Naive B cell (primary cell): Measurements from ENCODE around the gene NPLOC4. TPM values are rescaled to one million over a fixed set of nuclear protein-coding genes. Genes with fewer than 3 reads are reported as not detected.

Experiments
- ATAC-seq, 2 donors: fragments of 150-1000 bp; cut with Tn5 transposase; 2 replicates each; pipeline ENCODE4 v1.10.0; 2021; ENCODE audit warnings: low read depth in 2 of 2, mild to moderate bottlenecking in 2 of 2, moderate library complexity in 2 of 2
- DNase-seq: peaks from one replicate; pipeline ENCODE4 v3.0.0; 2022
- H3K27ac Mint-ChIP-seq, 6 donors: one replicate each; pipeline ENCODE4 v1.8.0; 2020 to 2022; ENCODE audit warnings: mild to moderate bottlenecking in 6 of 6, mixed read lengths in 6 of 6, moderate library complexity in 5 of 6, inconsistent platforms in 2 of 6
- H3K27me3 Mint-ChIP-seq, 3 donors: one replicate each; pipeline ENCODE4 v1.8.0; 2021 to 2022; ENCODE audit warnings: mixed read lengths in 3 of 3, mild to moderate bottlenecking in 1 of 3
- H3K36me3 Mint-ChIP-seq, 2 donors: one replicate each; pipeline ENCODE4 v1.8.0; 2020 to 2022; ENCODE audit warnings: mixed read lengths in 2 of 2, inconsistent platforms in 1 of 2, mild to moderate bottlenecking in 1 of 2
- H3K4me1 Mint-ChIP-seq, 3 donors: one replicate each; pipeline ENCODE4 v1.8.0; 2020 to 2022; ENCODE audit warnings: mixed read lengths in 3 of 3, inconsistent platforms in 1 of 3, mild to moderate bottlenecking in 1 of 3, moderate library complexity in 1 of 3
- H3K4me3 Mint-ChIP-seq, 8 donors: one replicate each; pipeline ENCODE4 v1.8.0; 2020 to 2022; ENCODE audit warnings: mild to moderate bottlenecking in 8 of 8, mixed read lengths in 8 of 8, moderate library complexity in 8 of 8, inconsistent platforms in 2 of 8
- H3K9me3 Mint-ChIP-seq, 7 donors: one replicate each; pipeline ENCODE4 v1.8.0; 2020 to 2022; ENCODE audit warnings: mixed read lengths in 7 of 7, mild to moderate bottlenecking in 5 of 7, inconsistent platforms in 2 of 7, moderate library complexity in 1 of 7
- polyA plus RNA-seq, 6 donors: library from polyadenylated mRNA; unstranded; fragments of 300-500 nt; fragmentation: Illumina TruSeq; gene quantifications; one replicate each; pipeline ENCODE4 v1.2.3, GENCODE V29; 2021; ENCODE audit warnings: low read depth in 6 of 6

Gene NPLOC4
- polyA plus RNA-seq, 6 donors from 2014 or later, result 49.2 to 76.6 (median 57.7) TPM

DNA sequence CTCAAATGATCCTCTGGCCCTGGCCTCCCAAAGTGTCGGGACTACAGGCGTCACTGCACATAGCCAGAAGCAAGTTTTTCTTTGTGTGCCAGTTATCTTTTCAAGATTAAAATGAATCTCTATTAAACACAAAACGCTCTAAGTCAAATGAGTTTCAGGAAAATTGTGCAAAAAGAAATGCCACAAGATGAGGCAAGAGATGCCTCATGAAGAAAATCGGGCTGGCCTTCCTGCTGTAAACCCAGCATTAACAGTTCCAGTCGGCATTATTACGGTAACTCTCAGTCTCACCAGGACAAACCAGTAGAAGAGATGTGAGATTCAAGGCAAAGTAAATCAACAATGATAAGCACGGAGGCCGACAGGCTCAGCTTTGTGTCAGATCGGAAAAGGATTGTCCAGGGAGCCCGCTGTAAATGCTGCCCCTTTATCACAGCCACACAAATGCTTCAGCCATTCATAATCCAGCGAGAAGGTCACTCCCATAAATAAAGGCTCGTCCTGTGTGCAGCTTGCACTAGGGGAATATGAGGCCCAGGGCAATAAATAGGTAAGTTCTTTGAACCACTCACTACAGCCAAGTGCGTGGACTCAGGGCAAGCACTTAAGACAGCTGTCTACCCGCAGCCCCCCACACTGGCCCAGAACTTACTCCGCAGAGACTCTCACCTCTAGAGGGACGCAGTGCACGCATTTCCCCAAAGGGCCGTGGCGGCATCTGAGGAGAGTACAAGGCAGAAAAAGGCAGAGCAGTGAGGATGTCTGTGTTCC lies 27.2 kb downstream of the NPLOC4 start:
- Mint-ChIP-seq H3K27me3 (no peaks in the 10 kb centered on the region), H3K36me3 (peaks cover 6 to 18% of the 10 kb centered on the region in 2 donors), H3K4me1 (peaks cover 6 to 9% (median 7%) of the 10 kb centered on the region in 3 donors), H3K27ac (no peak overlapping the region), H3K9me3 (no peaks in the 10 kb centered on the region), H3K4me3 (no peak overlapping the region)
- DNase-seq (no peak), ATAC-seq (no peak)

DNA sequence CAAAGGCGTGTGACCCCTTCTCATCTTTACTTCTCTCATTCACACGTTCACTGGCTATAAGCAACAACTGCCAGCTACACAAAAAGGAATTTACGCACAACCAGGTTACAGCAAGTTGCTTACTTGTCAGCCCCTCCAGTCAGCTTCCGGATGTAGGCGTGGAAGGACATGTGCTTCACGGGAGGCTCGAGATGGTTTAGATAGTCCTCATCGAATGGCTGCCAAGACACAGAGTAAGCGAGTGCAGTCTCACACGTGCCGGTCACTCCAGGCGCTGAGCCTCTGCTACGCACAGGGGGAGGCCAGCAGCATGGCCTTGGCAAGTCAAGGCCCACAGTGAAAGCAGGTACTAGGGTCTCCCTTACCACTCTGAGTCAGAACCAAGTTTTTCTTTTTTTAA lies 28.3 kb downstream of the NPLOC4 start:
- Mint-ChIP-seq H3K27ac (no peak overlapping the region), H3K4me3 (no peak overlapping the region), H3K36me3 (peaks cover 13 to 25% of the 10 kb centered on the region in 2 donors), H3K4me1 (peaks cover 0 to 2% (median 0%) of the 10 kb centered on the region in 3 donors), H3K9me3 (no peaks in the 10 kb centered on the region), H3K27me3 (no peaks in the 10 kb centered on the region)
- ATAC-seq (no peak), DNase-seq (no peak)

GRCh38 chr17:81608082-81608481 lies 28.8 kb downstream of the NPLOC4 start:
- no peaks in the 10 kb centered on the region for H3K27me3 Mint-ChIP-seq
- peaks cover 13 to 25% of the 10 kb centered on the region in 2 donors for H3K36me3 Mint-ChIP-seq
- no peak for ATAC-seq
- no peak for DNase-seq
- no peaks in the 10 kb centered on the region for H3K4me1 Mint-ChIP-seq
- no peaks in the 10 kb centered on the region for H3K9me3 Mint-ChIP-seq
- H3K4me3 Mint-ChIP-seq, result no peak overlapping the region
- H3K27ac Mint-ChIP-seq, result no peak overlapping the region

DNA sequence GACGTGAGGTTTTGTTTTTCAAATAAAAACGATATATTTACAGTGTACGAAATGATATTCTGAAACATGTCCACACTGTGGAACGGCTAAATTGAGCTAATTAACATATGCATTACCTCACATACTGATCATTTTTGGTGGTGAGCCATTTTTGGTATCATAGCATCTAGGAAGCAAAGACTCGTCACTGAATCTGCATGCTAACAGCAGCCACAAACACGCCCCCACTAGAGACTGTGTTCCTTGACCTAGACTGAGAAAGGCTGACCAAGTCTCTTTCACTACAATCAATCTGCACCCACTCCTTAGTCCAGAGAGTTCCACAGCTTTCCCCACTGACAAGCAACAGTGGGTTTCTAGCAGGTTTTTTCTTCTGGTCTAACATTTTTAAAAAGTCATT lies 29.5 kb downstream of the NPLOC4 start:
- no peaks in the 10 kb centered on the region for H3K9me3 Mint-ChIP-seq
- H3K4me3 Mint-ChIP-seq, result no peak overlapping the region
- no peak for ATAC-seq
- no peak for DNase-seq
- peaks cover 11 to 23% of the 10 kb centered on the region in 2 donors for H3K36me3 Mint-ChIP-seq
- H3K27me3 Mint-ChIP-seq, result no peaks in the 10 kb centered on the region
- H3K4me1 Mint-ChIP-seq, result no peaks in the 10 kb centered on the region
- H3K27ac Mint-ChIP-seq, result no peak overlapping the region

DNA sequence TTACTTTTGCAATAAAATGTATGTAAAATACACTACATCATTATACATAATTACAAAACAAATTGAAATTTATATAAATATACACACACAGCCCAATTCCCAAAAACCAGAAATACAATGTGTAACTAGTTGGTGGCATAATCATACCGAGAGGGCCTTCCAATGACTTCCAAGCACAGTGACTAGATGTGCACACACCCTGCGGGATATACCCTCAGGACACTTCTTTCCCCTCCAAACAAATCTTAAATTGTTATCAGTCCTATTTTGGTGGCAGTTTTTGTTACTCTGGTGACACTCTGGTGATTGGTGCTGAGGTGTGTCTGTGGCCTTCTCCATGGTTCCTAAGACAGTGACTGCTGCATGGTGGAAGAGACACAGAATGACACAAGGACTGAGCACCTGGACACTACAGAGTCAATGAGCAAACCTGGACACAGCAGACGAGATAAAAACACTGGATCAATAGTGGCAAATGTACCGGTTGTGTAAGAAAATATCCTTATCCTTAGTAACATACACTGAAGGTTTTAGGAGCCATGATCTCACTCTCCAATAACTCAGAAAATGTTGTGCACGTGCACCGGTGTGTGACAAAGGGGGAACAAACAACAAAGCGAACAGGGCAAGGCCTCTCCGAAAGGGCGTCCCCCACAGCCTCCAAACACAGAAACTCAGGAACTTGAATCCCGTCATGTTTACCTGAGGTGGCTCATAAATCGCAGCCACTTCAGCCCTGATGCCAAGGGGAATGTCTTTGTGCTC lies 32.9 kb downstream of the NPLOC4 start:
- H3K27me3 Mint-ChIP-seq, result no peaks in the 10 kb centered on the region
- ATAC-seq, result no peak
- H3K36me3 Mint-ChIP-seq, result peaks cover 7 to 22% of the 10 kb centered on the region in 2 donors
- peaks cover 7 to 25% (median 8%) of the 10 kb centered on the region in 3 donors for H3K4me1 Mint-ChIP-seq
- no peak for DNase-seq
- H3K9me3 Mint-ChIP-seq, result no peaks in the 10 kb centered on the region
- no peak overlapping the region for H3K4me3 Mint-ChIP-seq
- H3K27ac Mint-ChIP-seq, result no peak overlapping the region

- peak overlapping the region in 1 of 8 donors; percentile 21 for H3K4me3 Mint-ChIP-seq
- no peaks in the 10 kb centered on the region for H3K9me3 Mint-ChIP-seq
- H3K27ac Mint-ChIP-seq, result peak overlapping the region in 3 of 6 donors; percentile 6 to 79 (median 47)
- ATAC-seq (peak; percentile 40 to 52), DNase-seq (peak; percentile 58)
- H3K4me1 Mint-ChIP-seq, result peaks cover 17 to 48% (median 18%) of the 10 kb centered on the region in 3 donors
- H3K27me3 Mint-ChIP-seq, result no peaks in the 10 kb centered on the region
- H3K36me3 Mint-ChIP-seq, result peaks cover 7 to 18% of the 10 kb centered on the region in 2 donors
These were observed 35.3 kb downstream of the NPLOC4 start for GRCh38 chr17:81601525-81602120.

- peak overlapping the region in 1 of 8 donors; percentile 59 for H3K4me3 Mint-ChIP-seq
- H3K36me3 Mint-ChIP-seq, result peaks cover 7 to 12% of the 10 kb centered on the region in 2 donors
- DNase-seq (no peak), ATAC-seq (no peak)
- H3K27ac Mint-ChIP-seq, result peak overlapping the region in 1 of 6 donors; percentile 24
- no peaks in the 10 kb centered on the region for H3K9me3 Mint-ChIP-seq
- H3K27me3 Mint-ChIP-seq, result no peaks in the 10 kb centered on the region
- peaks cover 17 to 51% (median 21%) of the 10 kb centered on the region in 3 donors for H3K4me1 Mint-ChIP-seq
These were observed 37.0 kb downstream of the NPLOC4 start for GRCh38 chr17:81599719-81600486.

GRCh38 chr17:81593105-81593871 lies 43.6 kb downstream of the NPLOC4 start:
- Mint-ChIP-seq H3K36me3 (peaks cover 0 to 3% of the 10 kb centered on the region in 2 donors), H3K9me3 (no peaks in the 10 kb centered on the region), H3K4me1 (peaks cover 4 to 18% (median 7%) of the 10 kb centered on the region in 3 donors), H3K27ac (peak overlapping the region in 1 of 6 donors; percentile 36), H3K4me3 (no peak overlapping the region), H3K27me3 (no peaks in the 10 kb centered on the region)
- ATAC-seq, result no peak
- no peak for DNase-seq

GRCh38 chr17:81591971-81592370 lies 44.9 kb downstream of the NPLOC4 start:
- Mint-ChIP-seq H3K36me3 (peaks cover 0 to 8% of the 10 kb centered on the region in 2 donors), H3K9me3 (no peaks in the 10 kb centered on the region), H3K4me1 (peaks cover 0 to 5% (median 4%) of the 10 kb centered on the region in 3 donors), H3K27ac (no peak overlapping the region), H3K4me3 (no peak overlapping the region), H3K27me3 (no peaks in the 10 kb centered on the region)
- DNase-seq (no peak), ATAC-seq (no peak)

GRCh38 chr17:81590121-81590520 lies 46.8 kb downstream of the NPLOC4 start:
- no peaks in the 10 kb centered on the region for H3K27me3 Mint-ChIP-seq
- ATAC-seq (no peak), DNase-seq (no peak)
- no peaks in the 10 kb centered on the region for H3K9me3 Mint-ChIP-seq
- H3K4me1 Mint-ChIP-seq, result no peaks in the 10 kb centered on the region
- H3K27ac Mint-ChIP-seq, result peak overlapping the region in 1 of 6 donors; percentile 74
- no peak overlapping the region for H3K4me3 Mint-ChIP-seq
- H3K36me3 Mint-ChIP-seq, result peaks cover 0 to 8% of the 10 kb centered on the region in 2 donors

DNA sequence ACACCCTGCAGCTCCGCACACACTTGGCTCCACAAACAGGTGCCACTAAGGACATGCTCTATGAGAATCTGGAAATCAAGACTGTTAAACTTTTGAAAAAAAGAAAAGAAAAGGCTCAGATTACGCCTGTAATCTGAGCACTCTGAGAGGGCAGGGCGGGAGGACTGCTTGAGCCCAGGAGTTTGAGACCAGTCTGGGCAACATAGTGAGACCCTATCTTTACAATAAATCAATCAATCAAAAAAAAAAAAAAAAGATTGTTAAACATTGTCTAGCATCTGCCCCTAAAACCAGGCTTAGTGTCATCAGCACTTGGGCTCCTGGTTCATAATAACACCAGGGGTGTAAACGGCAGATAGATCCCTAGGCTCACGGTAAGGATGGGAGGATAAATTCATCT lies 47.3 kb downstream of the NPLOC4 start:
- Mint-ChIP-seq H3K4me3 (no peak overlapping the region), H3K27ac (peak overlapping the region in 1 of 6 donors; percentile 74), H3K36me3 (peaks cover 0 to 8% of the 10 kb centered on the region in 2 donors)

GRCh38 chr17:81586096-81586495 lies 50.8 kb downstream of the NPLOC4 start:
- Mint-ChIP-seq H3K36me3 (peaks cover 3 to 8% of the 10 kb centered on the region in 2 donors), H3K27ac (no peak overlapping the region), H3K27me3 (no peaks in the 10 kb centered on the region), H3K9me3 (no peaks in the 10 kb centered on the region), H3K4me1 (no peaks in the 10 kb centered on the region), H3K4me3 (no peak overlapping the region)
- ATAC-seq (no peak), DNase-seq (no peak)

More for the DNA sequence above, 47.3 kb downstream of the NPLOC4 start:
- DNase-seq (no peak), ATAC-seq (no peak)
- H3K27me3 Mint-ChIP-seq, result no peaks in the 10 kb centered on the region
- H3K9me3 Mint-ChIP-seq, result no peaks in the 10 kb centered on the region
- no peaks in the 10 kb centered on the region for H3K4me1 Mint-ChIP-seq
